ENCODE results near the gene MAP4K4. TPM values are rescaled to one million over a fixed set of nuclear protein-coding genes. Genes with fewer than 3 reads are reported as not detected.
A peak's percentile ranks its signal among the peaks of the same experiment; 100 is the strongest.

MAP4K4 gene
- total and polyA plus RNA-seq, 3 experiments from 2014 or later: 13.5 to 36.0 (median 30.8) TPM

DNA sequence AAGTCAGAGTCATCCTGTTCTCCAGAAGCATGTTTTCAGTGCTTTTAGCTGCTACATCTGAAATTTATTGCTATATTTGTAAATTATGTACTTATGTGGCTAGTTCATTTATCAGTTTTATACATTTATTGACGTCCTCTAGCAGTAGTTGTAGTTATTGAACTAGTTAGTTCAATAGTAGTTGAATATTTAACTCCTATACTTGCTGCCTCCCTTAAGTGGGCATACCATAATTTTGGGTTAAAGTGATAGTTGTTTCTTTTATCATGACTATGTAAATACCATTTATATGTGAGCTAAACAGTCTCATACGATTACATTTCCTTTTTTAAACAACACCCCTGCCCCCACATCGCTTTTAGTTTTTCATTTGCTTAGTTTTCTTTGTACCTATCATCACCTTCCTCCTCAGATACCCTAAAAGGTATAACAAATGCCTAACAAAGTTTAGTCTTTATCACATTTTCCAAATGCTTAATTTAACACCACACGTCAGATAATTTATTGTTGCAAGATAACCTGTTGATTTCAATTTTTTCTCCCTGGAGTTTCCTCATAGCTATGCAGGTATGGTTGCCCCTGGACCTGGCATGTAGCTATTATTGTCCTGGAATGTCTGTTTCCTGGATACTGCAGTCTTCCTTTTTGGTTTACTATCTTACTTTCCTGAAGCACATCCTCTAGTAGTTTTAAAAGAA is 8.8 kb downstream of the MAP4K4 start:
- Histone ChIP-seq H3K27me3 (ENCODE audit: insufficient read depth, low read length, poor library complexity, severe bottlenecking) (no peaks in the 10 kb centered on the region), H3K4me1 (ENCODE audit: insufficient read depth, low read length) (peaks cover 95% of the 10 kb centered on the region), H3K9me3 (ENCODE audit: low read length) (no peaks in the 10 kb centered on the region), H3K27ac (ENCODE audit: low read depth, low read length) (no peak overlapping the region), H3K4me3 (ENCODE audit: low read length) (peak overlapping the region; percentile 18), H3K36me3 (ENCODE audit: insufficient read depth, low read length) (no peaks in the 10 kb centered on the region)
- DNase-seq: no peak
- POLR2A ChIA-PET: interaction anchor here (0.8 kb wide), 1 partner anchor 11 kb away, joined by 3 read pairs; no protein-coding TSS in a partner anchor
- Mint-ChIP-seq H3K36me3 (peaks cover 0 to 6% (median 0%) of the 10 kb centered on the region in 3 donors), H3K27me3 (no peaks in the 10 kb centered on the region), H3K4me3 (peak overlapping the region; percentile 24 to 74 (median 61)), H3K27ac (peak overlapping the region; percentile 74 to 98 (median 90)), H3K4me1 (peaks cover 33 to 85% (median 74%) of the 10 kb centered on the region in 3 donors), H3K9me3 (no peaks in the 10 kb centered on the region)
- CTCF ChIA-PET: interaction anchor here (2.1 kb wide), 1 partner anchor 11 kb away, joined by 7 read pairs; no protein-coding TSS in a partner anchor

DNA sequence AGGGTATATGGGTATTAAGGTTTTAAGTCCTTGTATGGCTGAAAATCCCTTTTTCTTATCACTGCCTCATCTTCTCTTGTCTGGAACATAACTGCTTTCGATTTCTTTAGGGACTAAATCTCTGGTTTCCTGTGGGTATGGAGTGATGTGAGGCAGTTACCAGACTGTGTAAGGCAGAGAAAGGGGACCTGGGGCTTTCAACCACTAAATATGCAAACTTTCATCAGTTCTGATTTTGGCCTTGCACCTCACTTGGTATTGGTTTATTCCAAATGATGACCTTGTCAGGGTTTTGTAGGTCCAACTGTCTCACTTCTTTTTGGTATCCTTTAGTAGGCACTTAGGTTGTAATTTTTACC is 9.3 kb downstream of the MAP4K4 start:
- CTCF ChIA-PET: interaction anchor here (1.0 to 2.1 kb wide), 2 partner anchors 11 to 18 kb away, joined by 3 to 7 read pairs; no protein-coding TSS in a partner anchor
- no peaks in the 10 kb centered on the region for H3K36me3 ChIP-seq (ENCODE audit: insufficient read depth, low read length)
- H3K9me3 ChIP-seq (ENCODE audit: low read length): no peaks in the 10 kb centered on the region
- H3K36me3 Mint-ChIP-seq: peaks cover 0 to 5% (median 0%) of the 10 kb centered on the region in 3 donors
- H3K27ac ChIP-seq (ENCODE audit: low read depth, low read length): no peak overlapping the region
- H3K27me3 ChIP-seq (ENCODE audit: insufficient read depth, low read length, poor library complexity, severe bottlenecking): no peaks in the 10 kb centered on the region
- H3K4me1 Mint-ChIP-seq: peaks cover 38 to 90% (median 78%) of the 10 kb centered on the region in 3 donors
- peak in 2 of 5 donors; percentile 61 to 65 for DNase-seq
- peak overlapping the region; percentile 18 for H3K4me3 ChIP-seq (ENCODE audit: low read length)
- peak overlapping the region; percentile 74 to 97 (median 89) for H3K27ac Mint-ChIP-seq
- peak overlapping the region; percentile 24 to 74 (median 61) for H3K4me3 Mint-ChIP-seq
- peaks cover 95% of the 10 kb centered on the region for H3K4me1 ChIP-seq (ENCODE audit: insufficient read depth, low read length)
- POLR2A ChIA-PET: interaction anchor here (0.8 kb wide), 1 partner anchor 10 kb away, joined by 3 read pairs; no protein-coding TSS in a partner anchor
- H3K27me3 Mint-ChIP-seq: no peaks in the 10 kb centered on the region
- no peaks in the 10 kb centered on the region for H3K9me3 Mint-ChIP-seq

DNA sequence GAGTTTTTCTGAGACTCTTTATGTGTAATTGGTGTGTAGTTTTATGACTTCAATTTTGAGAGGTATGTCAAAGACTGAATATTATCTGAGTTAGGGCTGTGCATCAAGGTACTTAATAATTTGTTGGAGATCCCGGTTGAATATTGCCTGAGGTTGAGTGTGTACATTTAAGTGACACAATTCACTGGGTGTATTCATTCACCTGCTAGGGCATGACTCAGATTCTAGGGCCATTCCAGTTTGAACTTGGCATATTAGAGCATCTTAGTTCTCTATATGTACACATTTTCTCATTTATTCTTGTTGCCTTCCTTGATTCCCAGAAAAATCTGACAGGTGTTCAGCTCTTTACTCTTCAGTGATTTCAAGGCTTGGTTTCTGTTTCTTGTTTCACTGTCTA is 12.5 kb downstream of the MAP4K4 start:
- Histone ChIP-seq H3K36me3 (ENCODE audit: insufficient read depth, low read length) (no peaks in the 10 kb centered on the region), H3K4me1 (ENCODE audit: insufficient read depth, low read length) (peaks cover 92% of the 10 kb centered on the region), H3K4me3 (ENCODE audit: low read length) (no peak overlapping the region), H3K9me3 (ENCODE audit: low read length) (no peaks in the 10 kb centered on the region), H3K27ac (ENCODE audit: low read depth, low read length) (no peak overlapping the region), H3K27me3 (ENCODE audit: insufficient read depth, low read length, poor library complexity, severe bottlenecking) (no peaks in the 10 kb centered on the region)
- ChIA-PET POLR2A (interaction anchor here (0.7 kb wide), 1 partner anchor 13 kb away, joined by 4 read pairs; the partner anchor contains the start of gene MAP4K4), CTCF (interaction anchor here (1.2 to 1.7 kb wide), 2 partner anchors 13 to 113 kb away, joined by 3 to 6 read pairs; partner anchors contain the start of gene MAP4K4)
- H3K36me3 Mint-ChIP-seq: peaks cover 0 to 2% (median 1%) of the 10 kb centered on the region in 3 donors
- H3K4me3 Mint-ChIP-seq: no peak overlapping the region
- peaks cover 53 to 78% (median 65%) of the 10 kb centered on the region in 3 donors for H3K4me1 Mint-ChIP-seq
- no peaks in the 10 kb centered on the region for H3K9me3 Mint-ChIP-seq
- peak overlapping the region in 7 of 8 donors; percentile 48 to 91 (median 53) for H3K27ac Mint-ChIP-seq
- DNase-seq: no peak
- H3K27me3 Mint-ChIP-seq: no peaks in the 10 kb centered on the region

DNA sequence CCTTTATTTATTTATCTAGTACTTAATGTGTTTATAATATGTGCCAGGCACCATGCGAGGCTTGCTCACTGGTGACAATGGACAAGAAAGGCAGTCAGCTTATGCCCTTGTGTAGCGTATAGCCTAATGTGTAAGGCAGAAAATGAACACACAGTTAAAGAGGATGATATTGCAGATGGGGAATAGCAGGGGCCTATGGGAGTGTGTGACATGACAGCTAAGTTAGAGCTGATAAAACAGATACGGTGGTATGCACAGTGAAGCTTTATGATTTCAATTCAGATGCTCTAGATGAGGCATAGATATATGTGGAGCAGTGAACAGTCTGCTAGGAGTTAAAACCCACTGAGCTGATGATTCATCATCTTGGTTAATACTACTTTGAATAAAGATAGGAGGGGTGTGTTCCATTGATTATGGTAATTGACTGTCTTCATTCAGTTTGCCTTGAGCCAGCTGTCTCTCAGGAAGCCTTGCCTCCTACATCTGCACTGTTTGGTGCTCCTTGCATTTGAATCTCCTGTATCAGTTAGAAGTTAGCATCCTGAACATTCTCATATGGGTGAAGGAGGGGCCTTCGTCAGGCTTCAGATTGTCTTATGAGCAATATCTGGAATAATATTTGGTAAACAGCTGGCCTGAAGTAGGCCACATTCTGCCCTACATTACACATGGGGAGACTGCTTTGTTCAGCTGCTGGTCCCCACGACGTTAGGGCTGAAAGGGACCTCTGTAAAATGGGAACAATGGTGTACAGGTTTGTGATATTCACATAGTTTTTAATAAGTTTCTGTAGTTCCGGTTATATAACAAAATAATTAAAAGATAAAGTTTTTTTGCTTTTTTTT is 13.2 kb downstream of the MAP4K4 start:
- Histone ChIP-seq H3K36me3 (ENCODE audit: insufficient read depth, low read length) (no peaks in the 10 kb centered on the region), H3K4me1 (ENCODE audit: insufficient read depth, low read length) (peaks cover 91% of the 10 kb centered on the region), H3K4me3 (ENCODE audit: low read length) (no peak overlapping the region), H3K27me3 (ENCODE audit: insufficient read depth, low read length, poor library complexity, severe bottlenecking) (no peaks in the 10 kb centered on the region), H3K9me3 (ENCODE audit: low read length) (no peaks in the 10 kb centered on the region), H3K27ac (ENCODE audit: low read depth, low read length) (no peak overlapping the region)
- Mint-ChIP-seq H3K9me3 (no peaks in the 10 kb centered on the region), H3K36me3 (peaks cover 0 to 2% (median 1%) of the 10 kb centered on the region in 3 donors), H3K4me3 (peak overlapping the region in 6 of 7 donors; percentile 4 to 55 (median 26)), H3K4me1 (peaks cover 57 to 75% (median 60%) of the 10 kb centered on the region in 3 donors), H3K27me3 (no peaks in the 10 kb centered on the region), H3K27ac (peak overlapping the region; percentile 48 to 91 (median 59))
- ChIA-PET CTCF (interaction anchor here (1.0 to 1.7 kb wide), 4 partner anchors 11 to 112 kb away, joined by 3 to 8 read pairs (median 4); partner anchors contain the start of gene MAP4K4), POLR2A (interaction anchor here (0.7 to 1.2 kb wide), 2 partner anchors 11 to 14 kb away, joined by 4 to 6 read pairs; partner anchors contain the start of gene MAP4K4)
- no peak for DNase-seq

DNA sequence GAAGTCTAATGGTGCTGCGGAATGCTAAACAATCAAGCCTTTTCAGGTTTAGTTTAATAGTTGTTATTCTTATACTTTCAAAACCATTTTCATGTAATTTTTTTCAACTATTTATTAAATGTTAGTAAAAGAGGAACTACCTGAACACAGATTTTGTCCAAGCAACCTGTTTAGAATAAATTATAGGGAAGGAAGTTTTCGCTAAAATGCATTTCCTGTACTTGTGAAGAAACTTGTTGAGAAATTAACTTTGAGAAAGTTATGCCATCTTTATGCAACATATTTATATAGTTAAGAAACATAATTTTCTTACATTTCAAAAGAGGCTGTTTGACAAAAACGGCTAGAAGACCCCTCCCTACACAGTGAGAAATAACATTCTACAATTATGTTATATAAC is 16.6 kb downstream of the MAP4K4 start:
- Mint-ChIP-seq H3K4me3 (no peak overlapping the region), H3K36me3 (peaks cover 0 to 2% (median 1%) of the 10 kb centered on the region in 3 donors), H3K27me3 (no peaks in the 10 kb centered on the region), H3K9me3 (no peaks in the 10 kb centered on the region), H3K4me1 (peaks cover 65 to 80% (median 80%) of the 10 kb centered on the region in 3 donors), H3K27ac (peak overlapping the region in 2 of 8 donors; percentile 55 to 72)
- Histone ChIP-seq H3K36me3 (ENCODE audit: insufficient read depth, low read length) (no peaks in the 10 kb centered on the region), H3K27me3 (ENCODE audit: insufficient read depth, low read length, poor library complexity, severe bottlenecking) (no peaks in the 10 kb centered on the region), H3K9me3 (ENCODE audit: low read length) (no peaks in the 10 kb centered on the region), H3K4me1 (ENCODE audit: insufficient read depth, low read length) (peaks cover 89% of the 10 kb centered on the region), H3K4me3 (ENCODE audit: low read length) (no peak overlapping the region), H3K27ac (ENCODE audit: low read depth, low read length) (no peak overlapping the region)
- ChIA-PET POLR2A (no interaction called here), CTCF (no interaction called here)
- no peak for DNase-seq

DNA sequence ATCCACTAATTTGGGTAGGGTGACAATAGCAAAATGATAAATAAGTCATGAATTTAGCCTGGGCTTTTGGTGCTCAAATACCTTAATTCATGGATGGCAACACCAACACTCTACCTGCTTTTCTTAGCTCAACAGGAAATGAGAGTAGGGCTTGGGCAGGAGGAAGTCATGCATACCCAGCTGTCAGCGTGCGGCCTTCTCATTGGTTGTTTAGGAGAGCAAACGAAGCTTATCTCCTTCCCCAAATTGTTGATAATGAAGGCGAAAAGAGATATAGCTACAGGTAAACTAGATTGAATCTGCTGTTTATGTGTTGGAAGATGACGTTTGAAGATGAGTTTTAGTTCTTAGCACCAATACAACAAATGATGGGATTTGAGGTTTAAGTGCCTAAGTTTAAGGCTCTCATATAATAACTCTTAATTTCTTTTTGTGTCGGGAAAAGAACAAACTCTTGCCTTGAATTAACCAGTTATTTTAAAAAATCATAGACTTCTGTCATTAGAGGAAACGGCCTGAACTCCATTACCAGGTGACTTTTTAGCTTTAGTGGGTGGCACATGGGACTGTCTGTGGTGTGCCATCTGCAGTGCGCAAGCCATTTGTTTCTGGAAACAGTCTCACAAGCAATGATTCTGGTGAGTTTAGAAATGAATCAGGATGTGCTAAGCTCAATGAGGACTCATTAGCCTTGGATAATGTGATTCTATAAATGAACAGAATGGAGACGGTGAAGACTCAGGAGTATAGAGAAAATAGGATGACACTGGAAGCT is 19.8 kb downstream of the MAP4K4 start:
- POLR2A ChIA-PET: interaction anchor here (0.5 to 1.5 kb wide), 6 partner anchors 11 to 83 kb away, joined by 3 to 10 read pairs (median 4); partner anchors contain the start of gene MAP4K4
- H3K4me1 Mint-ChIP-seq: peaks cover 66 to 82% (median 80%) of the 10 kb centered on the region in 3 donors
- CTCF ChIA-PET: interaction anchor here (1.1 to 2.5 kb wide), 3 partner anchors 10 to 120 kb away, joined by 3 to 12 read pairs (median 7); no protein-coding TSS in a partner anchor

DNA sequence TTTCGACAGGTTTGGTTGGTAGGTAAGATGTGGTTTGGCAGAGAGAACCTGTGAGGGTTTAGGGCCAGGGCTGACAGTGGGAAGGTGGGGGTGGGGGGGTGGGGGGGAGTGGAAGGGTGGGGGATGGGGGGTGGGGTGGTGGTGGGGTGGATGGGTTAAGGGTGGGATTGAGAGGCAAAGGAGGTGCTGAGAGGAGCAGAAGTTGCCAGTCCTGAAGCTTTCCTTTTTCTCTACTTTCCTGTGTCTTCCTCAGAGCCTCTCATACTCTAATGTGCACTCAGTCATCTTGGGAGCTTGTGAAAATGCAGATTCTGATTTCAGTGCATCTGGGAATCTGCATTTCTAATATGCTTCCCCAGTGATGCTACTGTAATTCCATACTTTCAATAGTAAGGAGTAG is 21.0 kb downstream of the MAP4K4 start:
- Histone ChIP-seq H3K4me3 (ENCODE audit: low read length) (peak overlapping the region; percentile 50), H3K4me1 (ENCODE audit: insufficient read depth, low read length) (peaks cover 97% of the 10 kb centered on the region), H3K27me3 (ENCODE audit: insufficient read depth, low read length, poor library complexity, severe bottlenecking) (no peaks in the 10 kb centered on the region), H3K36me3 (ENCODE audit: insufficient read depth, low read length) (no peaks in the 10 kb centered on the region), H3K27ac (ENCODE audit: low read depth, low read length) (no peak overlapping the region), H3K9me3 (ENCODE audit: low read length) (no peaks in the 10 kb centered on the region)
- no peaks in the 10 kb centered on the region for H3K27me3 Mint-ChIP-seq
- ChIA-PET CTCF (interaction anchor here (0.6 to 2.5 kb wide), 4 partner anchors 11 to 326 kb away, joined by 3 to 12 read pairs (median 5); no protein-coding TSS in a partner anchor), POLR2A (interaction anchor here (1.0 to 1.4 kb wide), 3 partner anchors 14 to 21 kb away, joined by 4 read pairs; partner anchors contain the start of gene MAP4K4)
- no peaks in the 10 kb centered on the region for H3K9me3 Mint-ChIP-seq
- no peak for DNase-seq
- peaks cover 0 to 3% (median 2%) of the 10 kb centered on the region in 3 donors for H3K36me3 Mint-ChIP-seq
- peaks cover 74 to 92% (median 91%) of the 10 kb centered on the region in 3 donors for H3K4me1 Mint-ChIP-seq
- peak overlapping the region; percentile 78 to 99 (median 94) for H3K27ac Mint-ChIP-seq
- peak overlapping the region; percentile 0 to 75 (median 57) for H3K4me3 Mint-ChIP-seq

More for the DNA sequence above, 19.8 kb downstream of the MAP4K4 start:
- Histone ChIP-seq H3K36me3 (ENCODE audit: insufficient read depth, low read length) (no peaks in the 10 kb centered on the region), H3K9me3 (ENCODE audit: low read length) (no peaks in the 10 kb centered on the region), H3K27ac (ENCODE audit: low read depth, low read length) (no peak overlapping the region), H3K4me1 (ENCODE audit: insufficient read depth, low read length) (peaks cover 93% of the 10 kb centered on the region), H3K4me3 (ENCODE audit: low read length) (peak overlapping the region; percentile 11), H3K27me3 (ENCODE audit: insufficient read depth, low read length, poor library complexity, severe bottlenecking) (no peaks in the 10 kb centered on the region)
- Mint-ChIP-seq H3K27me3 (no peaks in the 10 kb centered on the region), H3K9me3 (no peaks in the 10 kb centered on the region), H3K4me3 (peak overlapping the region; percentile 25 to 84 (median 74)), H3K27ac (peak overlapping the region; percentile 77 to 94 (median 90)), H3K36me3 (peaks cover 0 to 2% (median 1%) of the 10 kb centered on the region in 3 donors)
- DNase-seq: peak in 4 of 5 donors; percentile 42 to 63 (median 50)

Data from CD8-positive, alpha-beta memory T cell (primary cell).